ENCODE measurements around the gene DNAI1.

Gene DNAI1

GRCh38 chr9:34440017-34440416, 18.6 kb upstream of the DNAI1 start:
- no peak overlapping the region for H3K4me3 ChIP-seq (replicated peaks; ENCODE audit: low read depth, low read length)
- DNase-seq (ENCODE audit: extremely low read depth, low read depth) = no peak
- no peak for TF ChIP-seq CTCF (IDR thresholded peaks at IDR 0.05; ENCODE audit: low read depth, low read length, missing control alignments)

- H3K4me3 ChIP-seq (replicated peaks; ENCODE audit: low read depth, low read length) = no peak overlapping the region
- no peak for TF ChIP-seq CTCF (IDR thresholded peaks at IDR 0.05; ENCODE audit: low read depth, low read length, missing control alignments)
- no peak for DNase-seq (ENCODE audit: extremely low read depth, low read depth)
These were observed 15.8 kb upstream of the DNAI1 start for GRCh38 chr9:34442770-34443169.

GRCh38 chr9:34443533-34443932, 15.1 kb upstream of the DNAI1 start:
- no peak for TF ChIP-seq CTCF (IDR thresholded peaks at IDR 0.05; ENCODE audit: low read depth, low read length, missing control alignments)
- no peak overlapping the region for H3K4me3 ChIP-seq (replicated peaks; ENCODE audit: low read depth, low read length)
- DNase-seq (ENCODE audit: extremely low read depth, low read depth) = no peak

- H3K4me3 ChIP-seq (replicated peaks; ENCODE audit: low read depth, low read length) = no peak overlapping the region
- TF ChIP-seq CTCF (IDR thresholded peaks at IDR 0.05; ENCODE audit: low read depth, low read length, missing control alignments) = no peak
- no peak for DNase-seq (ENCODE audit: extremely low read depth, low read depth)
These were observed 14.6 kb upstream of the DNAI1 start for GRCh38 chr9:34443976-34444375.

- no peak for DNase-seq (ENCODE audit: extremely low read depth, low read depth)
- TF ChIP-seq CTCF (IDR thresholded peaks at IDR 0.05; ENCODE audit: low read depth, low read length, missing control alignments) = no peak
- no peak overlapping the region for H3K4me3 ChIP-seq (replicated peaks; ENCODE audit: low read depth, low read length)
These were observed 12.1 kb upstream of the DNAI1 start for GRCh38 chr9:34446468-34446891.

- no peak for DNase-seq (ENCODE audit: extremely low read depth, low read depth)
- no peak overlapping the region for H3K4me3 ChIP-seq (replicated peaks; ENCODE audit: low read depth, low read length)
- no peak for TF ChIP-seq CTCF (IDR thresholded peaks at IDR 0.05; ENCODE audit: low read depth, low read length, missing control alignments)
These were observed 11.7 kb upstream of the DNAI1 start for GRCh38 chr9:34446951-34447350.

- no peak overlapping the region for H3K4me3 ChIP-seq (replicated peaks; ENCODE audit: low read depth, low read length)
- TF ChIP-seq CTCF (IDR thresholded peaks at IDR 0.05; ENCODE audit: low read depth, low read length, missing control alignments) = no peak
These were observed 8.0 kb upstream of the DNAI1 start for GRCh38 chr9:34450644-34451043.

More at GRCh38 chr9:34450644-34451043, 8.0 kb upstream of the DNAI1 start:
- DNase-seq (ENCODE audit: extremely low read depth, low read depth) = no peak
